PFSK-1 (cell line): Measurements from ENCODE around the gene FNIP1.

Experiments
- FOXP2 ChIP-seq: optimal IDR thresholded peaks from 2 replicates; pipeline ENCODE3; 2011; ENCODE audit warnings: borderline replicate concordance, control low read depth, inconsistent platforms; ENCODE audit not compliant: insufficient read depth; ENCODE audit errors: extremely low read length, extremely low read depth
- POLR2AphosphoS5 ChIP-seq: IDR thresholded peaks from 2 replicates; pipeline ENCODE4 v1.6.1; 2012; ENCODE audit warnings: low read depth, mild to moderate bottlenecking, control low read depth, low read length, moderate library complexity
- SIN3A ChIP-seq: IDR thresholded peaks from 2 replicates; pipeline ENCODE4 v1.6.1; 2012; ENCODE audit warnings: mild to moderate bottlenecking, low read length, moderate library complexity, borderline replicate concordance; ENCODE audit not compliant: insufficient read depth
- TAF1 ChIP-seq: IDR thresholded peaks from 2 replicates; pipeline ENCODE4 v1.6.1; 2012; ENCODE audit warnings: low read length, control low read depth, borderline replicate concordance; ENCODE audit not compliant: insufficient read depth
- TF ChIP-seq, protein P1 (sequence below), 2 experiments: IDR thresholded peaks; 2 replicates each; pipeline versions ENCODE4 v1.6.1 to v1.8.0; 2011 to 2012; ENCODE audit warnings: low read depth in 2 of 2, low read length in 2 of 2, control low read depth in 1 of 2, inconsistent platforms in 1 of 2, mild to moderate bottlenecking in 1 of 2, moderate library complexity in 1 of 2; ENCODE audit not compliant: insufficient read depth in 1 of 2

FNIP1 gene

DNA sequence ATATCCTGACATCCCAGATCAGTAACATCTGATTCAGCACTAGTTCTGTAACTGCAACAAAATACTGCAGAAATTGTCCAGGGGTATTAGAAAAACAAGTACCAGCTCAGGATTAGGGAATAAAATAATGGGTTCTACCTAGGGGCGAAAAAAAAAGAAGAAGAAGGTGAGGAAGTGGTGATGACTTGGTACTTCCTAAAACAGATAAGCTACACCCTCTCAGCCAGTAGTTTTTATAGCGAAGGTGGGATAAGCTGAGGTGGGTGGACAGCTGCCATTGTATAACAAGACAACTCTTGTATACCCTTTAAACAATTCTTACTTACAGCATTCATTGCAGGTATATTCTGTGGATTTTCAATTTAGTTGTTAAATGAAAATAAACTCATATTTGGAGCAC, 180.9 kb downstream of the FNIP1 start:
- TF ChIP-seq POLR2AphosphoS5 (no peak), FOXP2 (no peak), SIN3A (no peak), TAF1 (no peak)
- TF ChIP-seq, protein P1, sequence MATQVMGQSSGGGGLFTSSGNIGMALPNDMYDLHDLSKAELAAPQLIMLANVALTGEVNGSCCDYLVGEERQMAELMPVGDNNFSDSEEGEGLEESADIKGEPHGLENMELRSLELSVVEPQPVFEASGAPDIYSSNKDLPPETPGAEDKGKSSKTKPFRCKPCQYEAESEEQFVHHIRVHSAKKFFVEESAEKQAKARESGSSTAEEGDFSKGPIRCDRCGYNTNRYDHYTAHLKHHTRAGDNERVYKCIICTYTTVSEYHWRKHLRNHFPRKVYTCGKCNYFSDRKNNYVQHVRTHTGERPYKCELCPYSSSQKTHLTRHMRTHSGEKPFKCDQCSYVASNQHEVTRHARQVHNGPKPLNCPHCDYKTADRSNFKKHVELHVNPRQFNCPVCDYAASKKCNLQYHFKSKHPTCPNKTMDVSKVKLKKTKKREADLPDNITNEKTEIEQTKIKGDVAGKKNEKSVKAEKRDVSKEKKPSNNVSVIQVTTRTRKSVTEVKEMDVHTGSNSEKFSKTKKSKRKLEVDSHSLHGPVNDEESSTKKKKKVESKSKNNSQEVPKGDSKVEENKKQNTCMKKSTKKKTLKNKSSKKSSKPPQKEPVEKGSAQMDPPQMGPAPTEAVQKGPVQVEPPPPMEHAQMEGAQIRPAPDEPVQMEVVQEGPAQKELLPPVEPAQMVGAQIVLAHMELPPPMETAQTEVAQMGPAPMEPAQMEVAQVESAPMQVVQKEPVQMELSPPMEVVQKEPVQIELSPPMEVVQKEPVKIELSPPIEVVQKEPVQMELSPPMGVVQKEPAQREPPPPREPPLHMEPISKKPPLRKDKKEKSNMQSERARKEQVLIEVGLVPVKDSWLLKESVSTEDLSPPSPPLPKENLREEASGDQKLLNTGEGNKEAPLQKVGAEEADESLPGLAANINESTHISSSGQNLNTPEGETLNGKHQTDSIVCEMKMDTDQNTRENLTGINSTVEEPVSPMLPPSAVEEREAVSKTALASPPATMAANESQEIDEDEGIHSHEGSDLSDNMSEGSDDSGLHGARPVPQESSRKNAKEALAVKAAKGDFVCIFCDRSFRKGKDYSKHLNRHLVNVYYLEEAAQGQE (IDR thresholded peaks at IDR 0.05; ENCODE audit: insufficient read depth in 1 of 2, low read depth in 2 of 2, low read length in 2 of 2): no peak

DNA sequence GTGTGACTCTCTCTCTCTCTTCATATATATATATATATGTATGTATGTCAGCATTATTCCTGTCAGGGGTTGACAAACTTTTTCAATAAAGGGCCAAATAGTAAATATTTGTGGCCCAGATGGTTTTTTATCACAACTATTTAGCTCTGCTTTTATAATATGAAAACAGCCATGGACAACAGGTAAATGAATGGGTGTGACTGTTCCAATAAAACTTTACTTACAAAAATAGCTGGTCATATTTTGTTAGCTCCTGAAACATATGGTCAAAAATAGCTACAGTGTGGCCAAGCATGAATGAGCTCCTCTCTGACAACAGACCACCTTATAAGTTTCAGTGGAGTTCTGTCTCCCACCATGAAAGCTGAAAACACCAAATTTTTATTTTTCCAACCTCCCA, 183.4 kb downstream of the FNIP1 start:
- no peak for TF ChIP-seq POLR2AphosphoS5
- no peak for TF ChIP-seq FOXP2
- TF ChIP-seq TAF1: no peak
- TF ChIP-seq, protein P1 (IDR thresholded peaks at IDR 0.05; ENCODE audit: insufficient read depth in 1 of 2, low read depth in 2 of 2, low read length in 2 of 2): no peak
- no peak for TF ChIP-seq SIN3A

DNA sequence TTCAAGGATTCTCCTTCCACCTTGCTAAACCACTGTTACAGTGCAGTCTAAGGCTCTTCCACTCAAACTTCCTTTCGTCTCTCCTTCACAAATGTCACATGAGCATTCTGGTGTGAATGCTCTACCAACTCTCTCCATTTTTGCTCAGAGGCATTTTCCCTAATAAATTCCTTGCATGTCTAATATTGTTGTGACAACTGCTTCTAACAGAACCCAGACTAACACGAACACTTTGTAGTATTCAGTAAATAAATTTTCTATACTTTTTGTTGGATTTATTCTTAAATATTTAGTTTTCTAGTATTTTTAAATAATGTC, 185.8 kb downstream of the FNIP1 start:
- TF ChIP-seq POLR2AphosphoS5 (no peak), SIN3A (no peak), FOXP2 (no peak), TAF1 (no peak)
- TF ChIP-seq, protein P1 (IDR thresholded peaks at IDR 0.05; ENCODE audit: insufficient read depth in 1 of 2, low read depth in 2 of 2, low read length in 2 of 2): no peak

DNA sequence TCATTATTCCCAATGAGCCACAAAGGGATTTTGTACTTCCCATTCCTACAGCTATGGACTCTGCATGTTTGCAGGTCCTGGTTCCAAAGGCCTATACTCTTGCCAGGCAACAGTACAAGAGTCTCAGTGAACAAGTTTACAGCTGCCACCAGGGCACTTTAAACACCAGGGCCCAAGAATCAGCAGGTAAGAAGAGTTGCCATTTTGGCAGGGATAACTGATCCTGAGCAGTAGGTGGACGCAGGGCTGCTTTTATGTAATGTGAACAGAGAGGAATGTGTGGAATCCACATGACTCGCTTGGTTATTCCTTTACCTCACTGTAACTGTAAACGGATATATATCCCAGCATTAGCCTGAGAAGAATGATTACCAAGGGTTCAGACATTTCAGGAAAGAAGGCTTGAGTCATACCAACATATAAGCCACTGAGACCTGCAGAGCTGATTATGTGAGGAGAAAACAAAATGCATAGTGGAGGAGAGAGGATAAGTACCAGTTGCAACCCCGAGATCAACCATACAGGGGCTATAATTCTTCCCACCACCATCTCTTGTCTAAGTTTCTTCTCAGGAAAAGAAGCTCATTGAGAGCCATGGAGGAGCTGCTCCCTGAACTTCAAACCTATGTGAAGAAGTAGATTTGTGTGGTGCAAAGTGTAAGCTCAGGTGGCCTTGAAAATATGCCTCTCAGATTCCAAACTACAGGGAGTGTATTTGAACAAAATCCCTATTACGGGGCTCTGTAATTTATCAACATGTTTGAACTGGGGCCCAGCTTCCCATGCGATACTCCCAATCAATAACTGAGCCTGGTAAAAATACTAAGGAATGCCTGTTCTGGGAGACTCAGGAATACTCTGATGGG, 186.4 kb downstream of the FNIP1 start:
- no peak for TF ChIP-seq SIN3A
- TF ChIP-seq FOXP2: no peak
- no peak for TF ChIP-seq TAF1
- TF ChIP-seq POLR2AphosphoS5: no peak
- TF ChIP-seq, protein P1 (IDR thresholded peaks at IDR 0.05; ENCODE audit: insufficient read depth in 1 of 2, low read depth in 2 of 2, low read length in 2 of 2): no peak
